Stimulated activated naive CD4-positive, alpha-beta T cell (primary cell): ENCODE results near the gene TSPAN18.

Experiments used
- DNase-seq, 6 experiments: peaks; one replicate each; lab custom pipeline; 2025; lab: John Stamatoyannopoulos, UW

TSPAN18 gene

DNA sequence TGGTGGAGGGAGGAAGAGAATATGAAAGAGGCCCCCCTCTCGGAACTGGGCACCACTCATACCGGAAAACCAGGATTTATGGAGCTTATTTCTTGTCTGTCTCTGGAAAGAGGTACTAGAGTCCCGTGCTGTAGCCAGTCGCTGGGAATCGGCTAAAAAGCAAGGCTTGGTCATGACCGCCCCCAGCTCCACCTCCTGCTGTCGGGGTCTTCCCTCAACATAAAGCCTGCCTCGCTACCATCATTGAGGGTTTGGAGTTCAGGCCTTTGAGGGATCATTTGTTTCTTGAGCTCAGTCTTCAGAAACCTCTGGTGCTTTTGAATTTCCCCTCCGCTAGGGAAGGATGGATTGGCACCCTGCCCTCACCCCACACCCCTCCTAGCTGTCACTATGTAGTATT lies 97.1 kb downstream of the TSPAN18 start:
- DNase-seq: no peak

GRCh38 chr11:44824300-44824704 lies 97.5 kb downstream of the TSPAN18 start:
- DNase-seq: no peak

GRCh38 chr11:44825058-44825785 lies 98.5 kb downstream of the TSPAN18 start:
- DNase-seq: no peak

GRCh38 chr11:44826922-44827643 lies 100.3 kb downstream of the TSPAN18 start:
- no peak for DNase-seq

DNA sequence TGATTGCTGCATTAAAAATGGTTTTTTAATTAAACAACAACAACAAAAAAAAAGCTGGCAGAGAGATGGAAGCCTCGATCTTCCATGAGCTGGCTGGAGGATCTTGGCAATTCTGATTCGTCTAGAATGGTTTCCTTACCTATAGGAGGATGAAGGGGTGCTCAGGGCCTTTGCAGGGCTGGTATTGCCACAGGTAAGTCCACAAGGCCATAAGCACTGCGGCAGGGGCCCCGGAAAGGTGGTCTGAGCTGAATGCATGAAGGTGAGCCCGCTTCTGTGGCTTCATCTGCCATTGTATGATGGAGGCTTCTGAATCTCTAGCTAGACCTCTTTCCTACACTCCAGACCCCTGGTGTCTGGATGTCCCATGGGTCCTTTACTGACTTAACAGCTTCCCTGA lies 101.5 kb downstream of the TSPAN18 start:
- DNase-seq: no peak

DNA sequence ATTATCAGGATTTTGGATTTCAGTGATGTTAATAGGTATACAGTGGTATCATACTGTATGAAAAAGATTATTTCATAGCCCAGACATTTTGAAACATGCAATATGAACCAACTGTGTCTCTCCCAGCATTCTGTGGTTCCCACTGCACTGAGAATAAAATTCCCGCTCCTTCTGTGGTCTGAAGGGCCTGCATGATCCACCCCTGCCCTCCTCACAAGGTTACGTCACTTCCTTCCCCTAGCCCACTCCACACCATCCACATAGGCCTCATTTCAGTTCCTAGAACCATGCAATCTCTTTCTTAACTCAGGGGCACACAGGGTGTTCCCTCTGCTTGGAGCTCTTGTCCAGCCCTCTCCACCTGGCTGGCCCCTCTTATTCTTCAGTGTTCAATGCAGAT lies 103.1 kb downstream of the TSPAN18 start:
- DNase-seq: no peak

DNA sequence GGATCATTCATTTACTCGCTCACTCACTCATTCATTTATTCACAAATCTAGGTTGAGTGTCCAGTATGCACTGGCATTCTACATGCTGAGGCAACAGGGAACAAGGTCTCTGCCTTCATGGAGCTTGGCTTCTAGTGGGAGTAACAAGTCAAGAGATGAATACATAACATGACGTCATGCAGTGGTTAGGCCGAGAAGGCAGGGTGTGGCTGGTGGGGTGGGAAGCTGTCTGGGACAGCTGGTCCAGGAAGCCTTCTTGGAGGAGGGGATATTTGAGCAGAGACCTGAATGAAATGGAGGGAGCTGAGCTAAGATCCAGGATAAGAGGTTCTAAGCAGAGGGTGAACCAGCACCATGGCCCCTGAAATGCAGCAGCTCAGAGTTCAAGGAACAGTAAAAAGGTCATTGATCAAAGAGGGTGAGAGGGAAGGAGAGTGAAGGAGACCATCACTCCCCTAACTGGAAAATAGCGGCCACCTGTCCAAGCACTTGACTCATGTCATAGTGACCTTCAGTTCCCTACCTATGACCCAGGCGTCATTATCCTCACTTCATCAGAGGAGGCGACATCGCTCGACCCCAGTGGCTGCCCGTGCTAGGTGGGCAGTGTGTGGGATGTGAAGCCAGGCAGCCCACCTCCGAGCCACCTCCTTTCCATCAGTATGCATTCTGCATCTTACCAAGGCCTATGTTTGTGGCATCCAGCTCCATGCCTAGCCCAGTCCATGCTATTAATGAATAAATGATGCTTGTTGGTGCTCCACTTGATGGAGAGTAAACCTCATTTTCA lies 105.0 kb downstream of the TSPAN18 start:
- DNase-seq: no peak

GRCh38 chr11:44832452-44832851 lies 105.7 kb downstream of the TSPAN18 start:
- DNase-seq: no peak

GRCh38 chr11:44833221-44833876 lies 106.6 kb downstream of the TSPAN18 start:
- no peak for DNase-seq

GRCh38 chr11:44833877-44834452 lies 107.2 kb downstream of the TSPAN18 start:
- DNase-seq: no peak

- DNase-seq: no peak
Measured at GRCh38 chr11:44834846-44835245, 108.1 kb downstream of the TSPAN18 start.

DNA sequence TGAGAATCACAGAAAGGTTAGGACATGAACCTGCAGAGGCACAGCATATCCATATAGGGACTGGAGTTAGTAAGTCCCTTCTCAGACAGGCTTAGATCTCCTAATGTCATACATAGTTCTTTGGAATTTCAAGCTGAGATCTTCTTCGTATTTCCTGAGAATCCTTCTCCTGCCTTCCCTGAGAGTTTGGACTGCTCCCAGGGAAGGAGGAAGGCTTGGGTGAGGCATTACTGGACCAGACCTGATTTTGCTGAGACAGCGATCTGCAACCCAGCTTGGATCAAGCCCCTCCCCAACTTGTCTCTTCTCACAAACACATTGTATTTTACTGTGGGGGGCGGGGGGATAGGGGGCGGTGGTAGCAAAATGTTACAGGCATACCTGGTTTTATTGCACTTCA lies 108.5 kb downstream of the TSPAN18 start:
- DNase-seq: no peak

DNA sequence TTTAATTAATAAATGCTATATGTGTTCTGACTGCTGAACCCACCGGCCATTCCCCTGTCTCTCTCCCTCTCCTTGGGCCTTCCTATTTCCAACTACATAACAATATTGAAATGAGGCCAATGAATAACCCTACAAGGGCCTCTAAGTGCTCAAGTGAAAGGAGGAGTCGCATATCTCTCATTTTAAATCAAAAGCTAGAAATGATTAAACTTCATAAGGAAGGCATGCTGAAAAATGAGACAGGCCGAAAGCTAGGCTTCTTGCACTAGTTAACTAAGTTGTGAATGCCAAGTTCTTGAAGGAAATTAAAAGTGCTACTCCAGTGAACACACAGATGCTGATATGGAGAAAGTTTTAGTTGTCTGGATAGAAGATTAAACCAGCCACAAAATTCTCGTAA lies 109.2 kb downstream of the TSPAN18 start:
- DNase-seq: no peak

DNA sequence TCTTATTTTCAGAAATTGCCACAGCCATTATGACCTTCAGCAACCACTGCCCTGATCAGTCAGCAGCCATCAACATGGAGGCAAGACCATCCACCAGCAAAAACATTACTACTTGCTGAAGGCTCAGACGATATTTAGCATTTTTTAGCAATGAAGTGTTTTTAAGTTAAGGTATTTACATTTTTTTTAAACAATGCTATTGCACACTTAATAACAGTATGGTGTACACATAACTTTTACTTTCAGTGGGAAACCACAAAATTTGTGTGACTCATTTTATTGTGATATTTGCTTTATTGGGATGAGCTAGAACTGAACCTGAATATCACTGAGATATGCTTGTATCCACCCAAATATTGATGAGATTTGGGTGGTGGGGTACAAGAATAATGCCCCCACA lies 110.9 kb downstream of the TSPAN18 start:
- no peak for DNase-seq

DNA sequence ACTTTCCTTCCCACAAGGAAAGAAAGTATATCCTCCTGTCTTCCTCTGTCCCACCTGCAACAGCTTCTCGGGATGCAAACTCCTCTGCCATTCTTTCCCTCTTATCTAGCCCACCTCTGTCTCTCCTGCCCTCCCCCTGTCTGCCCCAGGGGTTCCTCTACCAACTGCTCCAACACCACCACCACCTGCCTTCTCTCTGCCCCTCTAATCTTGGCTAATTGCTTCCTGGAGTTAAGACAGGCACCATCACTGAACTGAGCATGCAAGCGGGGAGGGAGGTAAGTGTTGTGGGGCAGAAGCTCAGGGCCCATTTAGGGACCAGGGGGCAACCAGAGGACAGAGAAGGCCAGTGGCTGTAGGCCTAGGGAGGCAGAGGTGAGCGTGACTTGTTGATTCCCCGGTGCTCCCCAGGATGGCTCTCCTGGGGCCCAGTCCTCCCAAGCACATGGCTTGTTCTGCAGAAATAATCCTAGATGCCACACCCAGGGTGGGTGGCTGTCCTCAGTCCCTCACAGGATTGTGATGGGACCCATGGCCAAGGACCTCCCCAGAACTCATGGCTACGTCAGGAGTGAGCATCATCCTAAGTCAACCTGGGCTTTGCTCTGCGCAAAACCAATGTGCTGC lies 112.8 kb downstream of the TSPAN18 start:
- no peak for DNase-seq

DNA sequence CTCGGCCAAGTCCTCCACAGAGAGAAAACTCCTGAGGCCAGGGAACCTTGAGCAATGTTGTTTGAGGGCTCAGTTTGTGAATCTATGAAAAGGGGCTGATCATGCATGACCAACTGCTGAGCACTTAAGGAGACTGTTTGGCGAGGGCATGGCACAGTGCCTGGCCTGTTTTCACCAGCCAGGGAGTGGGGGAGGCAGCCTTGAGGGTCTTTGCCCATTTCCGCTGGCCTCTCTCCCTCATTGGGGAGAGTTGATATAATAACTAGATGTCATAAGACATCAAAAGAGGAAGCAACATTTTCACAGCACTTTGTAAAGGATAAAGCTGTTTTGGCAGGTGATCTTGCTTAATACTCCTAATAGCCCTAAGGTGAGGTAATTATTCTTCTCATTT lies 113.3 kb downstream of the TSPAN18 start:
- DNase-seq: no peak

DNA sequence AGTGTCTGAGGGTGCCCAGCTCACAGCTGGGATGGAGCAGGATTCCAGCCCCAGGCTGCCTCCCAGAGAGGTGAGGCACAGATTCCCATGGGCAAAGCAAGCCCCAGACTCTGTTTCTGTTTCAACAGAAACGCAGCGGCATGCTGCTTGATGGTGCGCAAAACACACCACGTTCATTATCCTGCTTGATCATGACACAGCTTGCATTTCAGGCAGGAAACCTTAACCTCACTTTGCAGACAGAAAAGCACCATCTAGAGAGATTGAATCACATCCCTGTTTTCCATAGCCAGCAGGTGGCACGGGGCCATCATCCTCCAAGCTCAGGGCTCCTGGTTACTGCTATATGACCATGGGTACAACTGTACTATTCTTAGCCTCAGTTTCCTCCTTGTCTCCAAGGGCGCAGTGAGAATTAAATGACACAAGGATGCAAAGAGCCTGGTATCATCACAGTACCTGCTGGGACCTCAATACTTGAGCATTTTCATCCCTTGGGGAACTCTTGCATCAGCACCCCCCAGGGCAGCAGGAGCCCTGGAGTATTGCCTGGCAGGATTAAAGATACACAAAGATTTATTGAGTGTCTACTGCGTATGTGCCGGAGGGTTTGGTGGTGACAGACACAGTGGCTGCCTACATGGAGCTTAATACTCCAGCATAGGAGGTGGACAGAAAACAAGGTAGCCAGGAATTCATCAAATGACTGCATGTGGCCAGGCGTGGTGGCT lies 113.9 kb downstream of the TSPAN18 start:
- DNase-seq: no peak

DNA sequence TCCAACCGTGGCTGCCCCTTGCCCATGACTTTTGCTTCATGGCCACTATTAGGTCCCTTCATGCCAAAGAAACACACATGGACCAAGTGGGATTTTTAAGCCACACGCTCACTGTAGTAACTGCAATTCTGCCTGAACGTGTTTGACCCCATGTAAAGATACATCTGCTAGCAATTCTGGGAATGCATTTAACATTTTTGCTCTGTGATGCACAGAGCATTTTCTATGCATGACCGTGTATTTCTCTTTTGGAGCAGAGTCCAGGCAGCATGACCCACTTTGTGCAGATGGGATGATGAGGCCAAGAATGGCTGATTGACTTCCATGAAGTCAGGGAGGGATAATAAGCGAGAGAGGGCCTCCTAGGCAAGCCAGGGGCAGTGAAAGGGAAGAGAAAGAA lies 115.5 kb downstream of the TSPAN18 start:
- DNase-seq: no peak

- DNase-seq: no peak
Measured at GRCh38 chr11:44846852-44847251, 120.1 kb downstream of the TSPAN18 start.

GRCh38 chr11:44847316-44847715 lies 120.6 kb downstream of the TSPAN18 start:
- DNase-seq: no peak
